ENCODE measurements around the gene GAN. TPM values are rescaled to one million over a fixed set of nuclear protein-coding genes. Genes with fewer than 3 reads are reported as not detected.
"Not testable (repeated sequence)": the region's sequence is repeated elsewhere in the genome, so short reads cannot be mapped to it uniquely, and the experiment has no call there.

Gene GAN
- total RNA-seq, 1 experiment from 2014 or later: 7.9 TPM

GRCh38 chr16:81409016-81409556 lies 94.3 kb downstream of the GAN start:
- H3K4me3 ChIP-seq: no peak overlapping the region
- no peak for DNase-seq
- no peaks in the 10 kb centered on the region for H3K27me3 ChIP-seq
- H3K36me3 ChIP-seq: no peaks in the 10 kb centered on the region
- H3K27ac ChIP-seq: no peak overlapping the region
- no peaks in the 10 kb centered on the region for H3K9me3 ChIP-seq (replicated peaks)
- peaks cover 3% of the 10 kb centered on the region; the same call in 1 of the 2 replicates for H3K4me1 ChIP-seq

- no peaks in the 10 kb centered on the region for H3K27me3 ChIP-seq
- no peaks in the 10 kb centered on the region for H3K9me3 ChIP-seq (replicated peaks)
Measured at GRCh38 chr16:81410643-81411293, 96.0 kb downstream of the GAN start.

GRCh38 chr16:81413245-81413990 lies 98.7 kb downstream of the GAN start:
- Histone ChIP-seq H3K9me3 (replicated peaks) (no peaks in the 10 kb centered on the region), H3K4me3 (no peak overlapping the region), H3K4me1 (no peaks in the 10 kb centered on the region), H3K27me3 (no peaks in the 10 kb centered on the region), H3K27ac (no peak overlapping the region), H3K36me3 (no peaks in the 10 kb centered on the region)
- no peak for DNase-seq

More at GRCh38 chr16:81410643-81411293, 96.0 kb downstream of the GAN start:
- Histone ChIP-seq H3K4me3 (no peak overlapping the region), H3K4me1 (peaks cover 3% of the 10 kb centered on the region; the same call in 1 of the 2 replicates), H3K36me3 (no peaks in the 10 kb centered on the region), H3K27ac (no peak overlapping the region)
- no peak for DNase-seq

- Histone ChIP-seq H3K27ac (no peak overlapping the region), H3K4me3 (no peak overlapping the region), H3K9me3 (replicated peaks) (no peaks in the 10 kb centered on the region), H3K27me3 (no peaks in the 10 kb centered on the region), H3K4me1 (no peaks in the 10 kb centered on the region), H3K36me3 (no peaks in the 10 kb centered on the region)
- peak; percentile 68 to 77 for DNase-seq
Measured at GRCh38 chr16:81415751-81416150, 101.0 kb downstream of the GAN start.

- DNase-seq: no peak
- no peak overlapping the region for H3K4me3 ChIP-seq
- no peak overlapping the region for H3K27ac ChIP-seq
- no peaks in the 10 kb centered on the region for H3K36me3 ChIP-seq
- no peaks in the 10 kb centered on the region for H3K9me3 ChIP-seq (replicated peaks)
- H3K27me3 ChIP-seq: no peaks in the 10 kb centered on the region
- no peaks in the 10 kb centered on the region for H3K4me1 ChIP-seq
Measured at GRCh38 chr16:81416749-81417148, 102.0 kb downstream of the GAN start.

- no peaks in the 10 kb centered on the region for H3K36me3 ChIP-seq
- no peak for DNase-seq
Measured at GRCh38 chr16:81417210-81417609, 102.4 kb downstream of the GAN start.

GRCh38 chr16:81419806-81420205 lies 105.0 kb downstream of the GAN start:
- H3K27ac ChIP-seq: no peak overlapping the region
- no peaks in the 10 kb centered on the region for H3K9me3 ChIP-seq (replicated peaks)
- no peak for DNase-seq
- no peaks in the 10 kb centered on the region for H3K36me3 ChIP-seq
- no peak overlapping the region for H3K4me3 ChIP-seq
- no peaks in the 10 kb centered on the region for H3K27me3 ChIP-seq
- H3K4me1 ChIP-seq: no peaks in the 10 kb centered on the region

More at GRCh38 chr16:81417210-81417609, 102.4 kb downstream of the GAN start:
- H3K27me3 ChIP-seq: no peaks in the 10 kb centered on the region
- H3K4me1 ChIP-seq: no peaks in the 10 kb centered on the region
- no peaks in the 10 kb centered on the region for H3K9me3 ChIP-seq (replicated peaks)
- no peak overlapping the region for H3K4me3 ChIP-seq
- H3K27ac ChIP-seq: no peak overlapping the region

- Histone ChIP-seq H3K36me3 (no peaks in the 10 kb centered on the region), H3K27me3 (no peaks in the 10 kb centered on the region), H3K27ac (no peak overlapping the region), H3K4me1 (no peaks in the 10 kb centered on the region), H3K4me3 (no peak overlapping the region), H3K9me3 (replicated peaks) (no peaks in the 10 kb centered on the region)
- no peak for DNase-seq
Measured at GRCh38 chr16:81421126-81421525, 106.4 kb downstream of the GAN start.

GRCh38 chr16:81421536-81421935 lies 106.8 kb downstream of the GAN start:
- Histone ChIP-seq H3K4me3 (no peak overlapping the region), H3K27me3 (no peaks in the 10 kb centered on the region), H3K9me3 (replicated peaks) (no peaks in the 10 kb centered on the region), H3K27ac (no peak overlapping the region), H3K4me1 (no peaks in the 10 kb centered on the region), H3K36me3 (no peaks in the 10 kb centered on the region)
- DNase-seq: no peak

GRCh38 chr16:81422153-81422552 lies 107.4 kb downstream of the GAN start:
- H3K27me3 ChIP-seq; H3K36me3 ChIP-seq; H3K9me3 ChIP-seq (replicated peaks); H3K27ac ChIP-seq; H3K4me3 ChIP-seq; H3K4me1 ChIP-seq; DNase-seq: not testable (repeated sequence)

GRCh38 chr16:81424771-81425170 lies 110.0 kb downstream of the GAN start:
- Histone ChIP-seq H3K27me3 (no peaks in the 10 kb centered on the region), H3K27ac (no peak overlapping the region), H3K4me1 (no peaks in the 10 kb centered on the region), H3K9me3 (replicated peaks) (no peaks in the 10 kb centered on the region), H3K4me3 (no peak overlapping the region), H3K36me3 (no peaks in the 10 kb centered on the region)
- no peak for DNase-seq

- Histone ChIP-seq H3K9me3 (replicated peaks) (no peaks in the 10 kb centered on the region), H3K27me3 (no peaks in the 10 kb centered on the region), H3K36me3 (no peaks in the 10 kb centered on the region), H3K4me3 (no peak overlapping the region), H3K4me1 (no peaks in the 10 kb centered on the region), H3K27ac (no peak overlapping the region)
- no peak for DNase-seq
Measured at GRCh38 chr16:81427219-81427618, 112.5 kb downstream of the GAN start.

GRCh38 chr16:81429045-81429521 lies 114.3 kb downstream of the GAN start:
- Histone ChIP-seq H3K4me1 (no peaks in the 10 kb centered on the region), H3K4me3 (no peak overlapping the region), H3K27ac (no peak overlapping the region), H3K9me3 (replicated peaks) (no peaks in the 10 kb centered on the region), H3K36me3 (no peaks in the 10 kb centered on the region), H3K27me3 (no peaks in the 10 kb centered on the region)
- peak; percentile 39 to 49 for DNase-seq

- H3K4me3 ChIP-seq: no peak overlapping the region
- H3K9me3 ChIP-seq (replicated peaks): no peaks in the 10 kb centered on the region
- H3K27me3 ChIP-seq: no peaks in the 10 kb centered on the region
- DNase-seq: no peak
- no peaks in the 10 kb centered on the region for H3K4me1 ChIP-seq
- H3K36me3 ChIP-seq: no peaks in the 10 kb centered on the region
- H3K27ac ChIP-seq: no peak overlapping the region
Measured at GRCh38 chr16:81431554-81432353, 117.0 kb downstream of the GAN start.
